Measurements from ENCODE around the gene BOC. TPM values are rescaled to one million over a fixed set of nuclear protein-coding genes. Genes with fewer than 3 reads are reported as not detected.

The BOC gene
- total and polyA plus RNA-seq, 10 of the 15 experiments (the other 5 are each of a cell fraction or from before 2014, with no cell fraction given), result 0.18 TPM; not detected in 9

- CTCF ChIA-PET, result interaction anchor here (1.1 to 1.6 kb wide), 3 partner anchors 10 to 31 kb away, joined by 3 to 4 read pairs (median 4); no protein-coding TSS in a partner anchor
- TF ChIP-seq FOS (IDR thresholded peaks at IDR 0.05; ENCODE audit: borderline replicate concordance, extremely low read depth, insufficient read length), result no peak
- no peak for TF ChIP-seq EED (IDR thresholded peaks at IDR 0.05; ENCODE audit: low read depth)
- no peak for TF ChIP-seq EP300 (IDR thresholded peaks at IDR 0.05; ENCODE audit: borderline replicate concordance in 1 of 2, control insufficient read depth in 1 of 2, low read depth in 2 of 2, low read length in 2 of 2)
- TF ChIP-seq, protein P1, sequence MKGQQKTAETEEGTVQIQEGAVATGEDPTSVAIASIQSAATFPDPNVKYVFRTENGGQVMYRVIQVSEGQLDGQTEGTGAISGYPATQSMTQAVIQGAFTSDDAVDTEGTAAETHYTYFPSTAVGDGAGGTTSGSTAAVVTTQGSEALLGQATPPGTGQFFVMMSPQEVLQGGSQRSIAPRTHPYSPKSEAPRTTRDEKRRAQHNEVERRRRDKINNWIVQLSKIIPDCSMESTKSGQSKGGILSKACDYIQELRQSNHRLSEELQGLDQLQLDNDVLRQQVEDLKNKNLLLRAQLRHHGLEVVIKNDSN (IDR thresholded peaks at IDR 0.05; ENCODE audit: borderline replicate concordance, extremely low read length, insufficient read depth, low read depth, low read length), result no peak
- no peak for TF ChIP-seq CREB1 (IDR thresholded peaks at IDR 0.05; ENCODE audit: low read depth)
- no peak for TF ChIP-seq CHD1 (IDR thresholded peaks at IDR 0.05; ENCODE audit: low read depth, low read length)
- no peak for TF ChIP-seq ZNF207 (IDR thresholded peaks at IDR 0.05; ENCODE audit: borderline replicate concordance)
- TF ChIP-seq, protein P2, sequence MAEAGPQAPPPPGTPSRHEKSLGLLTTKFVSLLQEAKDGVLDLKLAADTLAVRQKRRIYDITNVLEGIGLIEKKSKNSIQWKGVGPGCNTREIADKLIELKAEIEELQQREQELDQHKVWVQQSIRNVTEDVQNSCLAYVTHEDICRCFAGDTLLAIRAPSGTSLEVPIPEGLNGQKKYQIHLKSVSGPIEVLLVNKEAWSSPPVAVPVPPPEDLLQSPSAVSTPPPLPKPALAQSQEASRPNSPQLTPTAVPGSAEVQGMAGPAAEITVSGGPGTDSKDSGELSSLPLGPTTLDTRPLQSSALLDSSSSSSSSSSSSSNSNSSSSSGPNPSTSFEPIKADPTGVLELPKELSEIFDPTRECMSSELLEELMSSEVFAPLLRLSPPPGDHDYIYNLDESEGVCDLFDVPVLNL (IDR thresholded peaks at IDR 0.05; ENCODE audit: low read depth, low read length), result no peak
- TF ChIP-seq NRF1 (conservative IDR thresholded peaks at IDR 0.05; ENCODE audit: low read depth, low read length), result no peak
- TF ChIP-seq SPI1 (IDR thresholded peaks at IDR 0.05; ENCODE audit: borderline replicate concordance, insufficient read depth, low read depth, low read length), result no peak
- TF ChIP-seq CHD2 (IDR thresholded peaks at IDR 0.05; ENCODE audit: borderline replicate concordance, low read depth, low read length), result no peak
- TF ChIP-seq MTA3 (IDR thresholded peaks at IDR 0.05; ENCODE audit: borderline replicate concordance, low read length), result no peak
- intact Hi-C loops (cut with micrococcal nuclease; ENCODE audit: unreplicated experiment), result no loop called here
These were observed 57.0 kb downstream of the BOC start for GRCh38 chr3:113268311-113268710.

More at GRCh38 chr3:113268311-113268710, 57.0 kb downstream of the BOC start:
- Histone ChIP-seq H3K4me1 (ENCODE audit: control insufficient read depth, insufficient read depth, low read length) (no peaks in the 10 kb centered on the region), H3K4me3 (no peak overlapping the region), H2AFZ (ENCODE audit: control insufficient read depth, low read depth, low read length) (no peak overlapping the region), H3K27ac (ENCODE audit: control insufficient read depth, insufficient read depth) (no peak overlapping the region), H3K79me2 (ENCODE audit: control insufficient read depth, insufficient read depth, low read length) (no peaks in the 10 kb centered on the region), H4K20me1 (ENCODE audit: control insufficient read depth, insufficient read depth) (no peaks in the 10 kb centered on the region), H3K36me3 (ENCODE audit: control insufficient read depth in 2 of 2, insufficient read depth in 2 of 2, low read length in 1 of 2) (no peaks in the 10 kb centered on the region), H3K9ac (ENCODE audit: control insufficient read depth, insufficient read depth, low read length) (no peak overlapping the region), H3K4me2 (ENCODE audit: control insufficient read depth, insufficient read depth) (no peak overlapping the region), H3K27me3 (replicated peaks in 1 of 2; ENCODE audit: control insufficient read depth in 2 of 2, insufficient read depth in 2 of 2, low read length in 1 of 2) (no peaks in the 10 kb centered on the region), H3K9me3 (replicated peaks; ENCODE audit: control insufficient read depth, insufficient read depth, low read length) (no peaks in the 10 kb centered on the region)
- POLR2A ChIA-PET, result no interaction called here
- SMC1A ChIA-PET (ENCODE audit: uncharacterized antibody, unreplicated experiment), result interaction anchor here (1.0 kb wide), 1 partner anchor 20 kb away, joined by 4 read pairs; no protein-coding TSS in a partner anchor
- 42% methylated on average over 5 of the region's 5 CpGs for WGBS (ENCODE audit: insufficient coverage, insufficient replicate concordance, low lambda C conversion rate, missing lambda C conversion rate)
- ATAC-seq, result no peak
- no TSS peak for BruUV-seq (replicated peaks)
- DNase-seq (ENCODE audit: low read depth, low spot score), result no peak
- FAIRE-seq, result no peak
- in situ Hi-C loops (cut with MboI), result no loop called here
- RAD21 ChIA-PET (ENCODE audit: unreplicated experiment), result interaction anchor here (1.2 to 1.5 kb wide), 2 partner anchors 9 to 21 kb away, joined by 3 to 6 read pairs; no protein-coding TSS in a partner anchor

All from GM12878 (cell line).